Gastroesophageal sphincter (tissue), 4 donors: ENCODE measurements around the gene EPG5. TPM values are rescaled to one million over a fixed set of nuclear protein-coding genes. Genes with fewer than 3 reads are reported as not detected.
"Not testable (repeated sequence)": the region's sequence is repeated elsewhere in the genome, so short reads cannot be mapped to it uniquely, and the experiment has no call there.

ENCODE experiments used
- ATAC-seq: fragments of 150-250 bp; one replicate; pipeline ENCODE4 v1.9.1; 2016; ENCODE audit warnings: mild to moderate bottlenecking, moderate library complexity
- H3K27ac ChIP-seq, 4 donors: fragments of 200-600 bp; sonication (generic) in 3 of 4; 1 replicate in 3 of 4; 2 replicates in 1 of 4; pipeline ENCODE4 v1.5.1; 2016 to 2019
- H3K27me3 ChIP-seq: fragments of 200-600 bp; sonication (generic); one replicate; pipeline ENCODE4 v1.5.1; 2019
- H3K36me3 ChIP-seq, 2 donors: fragments of 200-600 bp; sonication (generic); one replicate each; pipeline ENCODE4 v1.5.1; 2019; ENCODE audit warnings: control low read depth in 1 of 2
- H3K4me1 ChIP-seq, 3 donors: fragments of 200-600 bp; sonication (generic); 1 replicate in 2 of 3; 2 replicates in 1 of 3; pipeline ENCODE4 v1.5.1; 2016 to 2019; ENCODE audit warnings: control low read depth in 2 of 3
- H3K4me3 ChIP-seq, 2 donors: fragments of 200-600 bp; sonication (generic); one replicate each; pipeline ENCODE4 v1.5.1; 2019; ENCODE audit warnings: mild to moderate bottlenecking in 1 of 2, moderate library complexity in 1 of 2
- H3K9me3 ChIP-seq, 3 donors: fragments of 200-600 bp; sonication (generic); one replicate each; pipeline ENCODE4 v1.5.1; 2017 to 2019; ENCODE audit warnings: control low read depth in 2 of 3
- CTCF ChIP-seq, 4 experiments: fragments of 200-600 bp in 2 of 4; fragments of 450-650 bp in 2 of 4; sonication (generic) in 1 of 4; IDR thresholded peaks; one replicate each; pipeline ENCODE4 v1.5.1; 2017 to 2019; ENCODE audit warnings: antibody characterized with exemption in 4 of 4, mild to moderate bottlenecking in 2 of 4, moderate library complexity in 2 of 4
- EP300 ChIP-seq: sonication (generic); formaldehyde crosslinking; IDR thresholded peaks from one replicate; pipeline ENCODE4 v1.6.1; 2017; ENCODE audit warnings: antibody characterized with exemption, mild to moderate bottlenecking
- POLR2A ChIP-seq, 2 donors: fragments of 450-650 bp; IDR thresholded peaks; one replicate each; pipeline ENCODE4 v1.6.1; 2017; ENCODE audit warnings: antibody characterized with exemption in 2 of 2, mild to moderate bottlenecking in 2 of 2, moderate library complexity in 1 of 2
- POLR2AphosphoS5 ChIP-seq: sonication (generic); formaldehyde crosslinking; IDR thresholded peaks from one replicate; pipeline ENCODE4 v1.6.1; 2017; ENCODE audit warnings: antibody characterized with exemption
- WGBS, 2 donors: methylation state at CpG; one replicate each; pipeline ENCODE4 v1.1.5; 2018; ENCODE audit warnings: low coverage in 1 of 2; 5-methylcytosine and 5-hydroxymethylcytosine counted together
- total RNA-seq, 4 donors: library from RNA; depleted of rRNA; stranded (reverse); fragments of >200 nt; gene quantifications; one replicate each; pipeline ENCODE4 v1.1.0, GENCODE V29; 2016

The EPG5 gene
- total RNA-seq, 4 donors from 2014 or later = 17.3 to 33.7 (median 28.4) TPM

DNA sequence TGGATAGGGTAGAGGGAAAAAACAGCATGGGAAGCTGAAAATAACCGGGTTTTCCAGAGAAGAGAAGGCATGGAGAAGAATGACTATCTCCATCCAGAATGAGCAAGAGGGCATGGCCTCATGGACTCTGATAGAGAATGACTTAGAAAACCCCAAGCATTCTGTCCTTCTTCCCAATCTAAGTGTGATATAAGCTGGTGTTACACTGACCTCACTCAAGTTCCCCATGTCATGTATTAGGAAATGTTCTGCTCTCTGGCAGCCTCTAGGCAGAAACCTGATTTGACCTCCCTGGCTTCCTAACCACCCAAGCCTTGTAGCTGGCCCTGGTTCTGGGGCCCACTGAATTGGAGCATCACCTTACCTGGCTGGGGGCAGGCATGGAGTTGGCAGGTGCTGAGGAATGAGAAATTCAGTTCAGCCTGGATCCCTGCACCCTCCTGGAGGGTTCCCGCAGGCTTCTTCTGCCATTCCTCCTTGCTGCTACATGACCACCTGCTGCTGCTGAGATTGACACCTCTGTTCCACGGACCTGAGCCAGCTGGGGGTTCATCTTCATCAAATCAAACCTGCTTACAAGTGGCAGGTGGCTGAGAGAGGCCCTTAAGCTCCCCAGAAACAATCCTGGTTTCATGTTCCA is 146.9 kb downstream of the EPG5 start:
- TF ChIP-seq POLR2AphosphoS5 (no peak), CTCF (IDR thresholded peaks at IDR 0.05) (no peak), EP300 (no peak), POLR2A (IDR thresholded peaks at IDR 0.05) (no peak)
- 53 to 61% methylated on average over 2 to 3 of the region's 3 CpGs for WGBS, 2 donors
- H3K27ac ChIP-seq = no peak overlapping the region
- ATAC-seq = no peak
- no peaks in the 10 kb centered on the region for H3K36me3 ChIP-seq
- H3K4me3 ChIP-seq = no peak overlapping the region
- H3K4me1 ChIP-seq = no peaks in the 10 kb centered on the region
- H3K9me3 ChIP-seq = peaks cover 0 to 8% (median 0%) of the 10 kb centered on the region in 3 donors
- H3K27me3 ChIP-seq = no peaks in the 10 kb centered on the region

GRCh38 chr18:45818765-45819164 is 148.4 kb downstream of the EPG5 start:
- not testable (repeated sequence) for H3K27me3 ChIP-seq, H3K4me1 ChIP-seq, H3K9me3 ChIP-seq, ATAC-seq, H3K36me3 ChIP-seq, H3K27ac ChIP-seq, H3K4me3 ChIP-seq
- WGBS, 2 donors = 90 to 96% methylated on average over 5 to 6 of the region's 8 CpGs

DNA sequence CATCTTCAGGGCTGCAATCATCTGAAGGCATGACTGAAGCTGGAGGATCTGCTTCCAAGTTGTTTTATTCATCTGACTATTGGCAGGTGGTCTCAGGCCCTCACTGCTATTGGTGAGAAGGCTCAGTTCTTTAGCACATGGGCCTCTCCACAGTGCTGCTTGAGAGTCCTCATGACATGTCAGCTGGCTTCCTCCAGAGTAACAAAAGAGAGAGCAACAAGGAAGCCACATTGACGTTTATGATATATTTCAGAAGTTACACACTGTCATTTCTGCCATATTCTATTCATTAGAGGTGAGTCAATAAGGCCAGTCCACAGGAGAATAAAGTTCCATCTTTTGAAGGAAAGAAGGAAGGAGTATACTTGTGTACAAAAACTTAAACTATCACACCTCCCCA is 149.6 kb downstream of the EPG5 start:
- no peaks in the 10 kb centered on the region for H3K4me1 ChIP-seq
- H3K4me3 ChIP-seq = no peak overlapping the region
- no peaks in the 10 kb centered on the region for H3K36me3 ChIP-seq
- no peak for TF ChIP-seq POLR2A (IDR thresholded peaks at IDR 0.05)
- no peak for TF ChIP-seq EP300
- no peak for TF ChIP-seq POLR2AphosphoS5
- no peak for TF ChIP-seq CTCF (IDR thresholded peaks at IDR 0.05)
- WGBS, 2 donors = 67% methylated on average over 1 of the region's 1 CpG; no CpG with 5 or more reads in 1 of the 2 donors
- H3K27me3 ChIP-seq = no peaks in the 10 kb centered on the region
- H3K27ac ChIP-seq = no peak overlapping the region
- H3K9me3 ChIP-seq = peaks cover 0 to 8% (median 0%) of the 10 kb centered on the region in 3 donors
- no peak for ATAC-seq

DNA sequence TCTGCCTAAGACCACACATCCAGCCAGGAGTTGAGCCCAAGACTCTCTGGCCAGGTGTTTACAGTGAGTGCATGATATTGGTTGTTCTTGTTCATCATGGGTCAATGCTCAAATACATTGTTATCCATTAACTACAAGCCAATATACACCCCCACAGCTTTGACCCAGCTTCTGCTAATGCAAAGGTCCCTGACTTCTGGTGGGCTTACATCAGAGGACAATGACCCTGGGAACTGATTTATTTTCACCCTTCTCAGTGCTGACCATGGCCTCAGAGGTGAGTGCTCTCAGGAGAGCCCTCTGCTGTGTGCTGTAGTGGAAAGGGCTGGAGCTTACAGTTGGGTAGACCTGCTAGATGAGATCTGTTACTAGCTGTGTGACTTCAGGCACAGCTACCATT is 152.4 kb downstream of the EPG5 start:
- H3K27me3 ChIP-seq, H3K27ac ChIP-seq, H3K4me3 ChIP-seq, H3K4me1 ChIP-seq, H3K9me3 ChIP-seq, ATAC-seq, H3K36me3 ChIP-seq: not testable (repeated sequence)

DNA sequence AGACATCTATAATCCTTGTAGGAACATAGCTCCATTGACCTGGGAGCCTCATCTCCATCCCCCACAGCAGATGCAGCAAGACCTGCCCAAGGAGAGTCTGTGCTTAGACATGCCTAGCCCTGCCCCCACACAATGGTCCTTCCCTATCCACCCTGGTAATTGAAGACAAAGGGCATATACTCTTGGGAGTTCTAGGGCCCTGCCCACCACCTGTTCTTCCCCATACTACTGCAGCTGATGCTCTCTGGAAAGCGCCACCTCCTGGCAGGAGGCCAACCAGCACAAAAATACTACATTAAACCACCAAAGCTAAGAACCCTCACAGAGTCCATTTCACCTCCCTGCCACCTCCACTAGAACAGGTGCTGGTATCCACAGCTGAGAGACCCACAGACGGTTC is 160.0 kb downstream of the EPG5 start:
- not testable (repeated sequence) for ATAC-seq, H3K4me1 ChIP-seq, H3K27ac ChIP-seq, H3K4me3 ChIP-seq, H3K27me3 ChIP-seq, H3K36me3 ChIP-seq
- peaks cover 0 to 17% (median 0%) of the 10 kb centered on the region in 3 donors for H3K9me3 ChIP-seq
- WGBS, 2 donors = 0% methylated on average over 1 of the region's 2 CpGs; no CpG with 5 or more reads in 1 of the 2 donors

GRCh38 chr18:45806226-45806625 is 160.9 kb downstream of the EPG5 start:
- H3K27ac ChIP-seq = no peak overlapping the region
- H3K36me3 ChIP-seq = no peaks in the 10 kb centered on the region
- peaks cover 0 to 17% (median 0%) of the 10 kb centered on the region in 3 donors for H3K9me3 ChIP-seq
- TF ChIP-seq CTCF (IDR thresholded peaks at IDR 0.05) = no peak
- no peak for TF ChIP-seq EP300
- no peak for TF ChIP-seq POLR2A (IDR thresholded peaks at IDR 0.05)
- no peak for TF ChIP-seq POLR2AphosphoS5
- ATAC-seq = no peak
- H3K4me1 ChIP-seq = no peaks in the 10 kb centered on the region
- no peak overlapping the region for H3K4me3 ChIP-seq
- H3K27me3 ChIP-seq = no peaks in the 10 kb centered on the region
- 40 to 71% methylated on average over 2 of the region's 2 CpGs for WGBS, 2 donors

DNA sequence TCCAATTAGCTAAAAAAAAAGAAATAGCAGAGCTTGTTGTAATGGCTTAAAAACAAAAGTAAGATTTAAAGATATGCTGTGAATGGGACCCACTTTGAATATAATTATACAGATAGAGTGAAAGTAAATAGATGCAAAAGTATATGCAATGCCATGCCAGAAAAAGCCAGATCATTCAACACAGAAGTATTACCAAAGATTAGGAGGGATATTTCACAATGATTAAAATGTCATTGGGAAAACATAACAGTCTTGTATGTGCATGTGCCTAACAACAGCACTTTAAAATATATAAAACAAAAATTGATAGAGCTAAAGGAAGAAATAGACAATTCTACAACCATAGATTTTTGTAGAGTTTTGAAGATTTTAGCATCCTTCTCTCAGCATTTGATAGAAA is 161.6 kb downstream of the EPG5 start:
- no peak for ATAC-seq
- Histone ChIP-seq H3K9me3 (peaks cover 0 to 17% (median 0%) of the 10 kb centered on the region in 3 donors), H3K36me3 (no peaks in the 10 kb centered on the region), H3K4me3 (no peak overlapping the region), H3K4me1 (no peaks in the 10 kb centered on the region), H3K27me3 (no peaks in the 10 kb centered on the region), H3K27ac (no peak overlapping the region)
- TF ChIP-seq POLR2A (IDR thresholded peaks at IDR 0.05) (no peak), POLR2AphosphoS5 (no peak), EP300 (no peak), CTCF (IDR thresholded peaks at IDR 0.05) (no peak)
